Measurements from ENCODE around the gene INTS6. TPM values are rescaled to one million over a fixed set of nuclear protein-coding genes. Genes with fewer than 3 reads are reported as not detected.

INTS6 gene
- total RNA-seq, 2 experiments from 2014 or later = 45.6 to 58.7 TPM

DNA sequence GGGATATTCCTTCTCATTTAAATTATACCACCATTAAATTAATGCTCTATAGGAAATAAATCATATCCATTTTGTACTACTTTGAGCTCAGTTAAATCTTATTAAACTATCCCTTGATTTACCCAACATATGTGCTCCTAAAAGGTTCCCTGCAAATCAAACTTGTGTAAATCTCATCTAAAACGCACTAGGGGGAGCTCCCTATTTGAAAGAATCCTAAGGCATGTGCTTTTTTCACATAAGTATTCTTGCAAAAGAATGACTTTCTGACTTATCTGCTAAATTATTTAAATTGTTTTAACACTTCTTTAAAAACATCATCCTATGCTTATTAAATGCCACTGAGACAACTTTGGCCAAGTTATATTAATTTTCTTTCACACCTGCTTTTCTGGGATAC is 7.9 kb downstream of the INTS6 start:
- DNase-seq (ENCODE audit: low spot score) = no peak
- H3K9me3 ChIP-seq (ENCODE audit: low read length) = no peaks in the 10 kb centered on the region
- H3K79me2 ChIP-seq (ENCODE audit: insufficient read depth, low read depth, low read length) = no peaks in the 10 kb centered on the region
- no peak overlapping the region for H2AFZ ChIP-seq (ENCODE audit: low read length)
- H3K4me1 ChIP-seq (ENCODE audit: insufficient read depth, low read length, poor library complexity, severe bottlenecking) = peaks cover 2% of the 10 kb centered on the region
- ChIA-PET CTCF (ENCODE audit: unreplicated experiment) (no interaction called here), POLR2A (interaction anchor here (0.6 to 3.1 kb wide), 5 partner anchors 8 to 568 kb away, joined by 3 to 15 read pairs (median 6); partner anchors contain the start of gene INTS6)
- no peak overlapping the region for H3K4me3 ChIP-seq (ENCODE audit: low read depth, low read length, poor library complexity, severe bottlenecking)
- no TSS peak for BruUV-seq (replicated peaks)
- no peak overlapping the region for H3K4me2 ChIP-seq (ENCODE audit: low read length)
- H3K36me3 ChIP-seq (ENCODE audit: insufficient read depth, low read length) = peaks cover 41% of the 10 kb centered on the region
- H3K9me2 ChIP-seq (ENCODE audit: insufficient read depth, low read length) = no peaks in the 10 kb centered on the region
- TF ChIP-seq EZH2phosphoT487 (IDR thresholded peaks at IDR 0.05; ENCODE audit: borderline replicate concordance, low read depth, low read length) = no peak
- TF ChIP-seq, protein P1, sequence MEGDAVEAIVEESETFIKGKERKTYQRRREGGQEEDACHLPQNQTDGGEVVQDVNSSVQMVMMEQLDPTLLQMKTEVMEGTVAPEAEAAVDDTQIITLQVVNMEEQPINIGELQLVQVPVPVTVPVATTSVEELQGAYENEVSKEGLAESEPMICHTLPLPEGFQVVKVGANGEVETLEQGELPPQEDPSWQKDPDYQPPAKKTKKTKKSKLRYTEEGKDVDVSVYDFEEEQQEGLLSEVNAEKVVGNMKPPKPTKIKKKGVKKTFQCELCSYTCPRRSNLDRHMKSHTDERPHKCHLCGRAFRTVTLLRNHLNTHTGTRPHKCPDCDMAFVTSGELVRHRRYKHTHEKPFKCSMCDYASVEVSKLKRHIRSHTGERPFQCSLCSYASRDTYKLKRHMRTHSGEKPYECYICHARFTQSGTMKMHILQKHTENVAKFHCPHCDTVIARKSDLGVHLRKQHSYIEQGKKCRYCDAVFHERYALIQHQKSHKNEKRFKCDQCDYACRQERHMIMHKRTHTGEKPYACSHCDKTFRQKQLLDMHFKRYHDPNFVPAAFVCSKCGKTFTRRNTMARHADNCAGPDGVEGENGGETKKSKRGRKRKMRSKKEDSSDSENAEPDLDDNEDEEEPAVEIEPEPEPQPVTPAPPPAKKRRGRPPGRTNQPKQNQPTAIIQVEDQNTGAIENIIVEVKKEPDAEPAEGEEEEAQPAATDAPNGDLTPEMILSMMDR (conservative IDR thresholded peaks at IDR 0.05; ENCODE audit: low read length) = peak; percentile 67
- intact Hi-C loops (cut with micrococcal nuclease; ENCODE audit: unreplicated experiment) = no loop called here
- H3K27ac ChIP-seq (ENCODE audit: low read depth, low read length, poor library complexity, severe bottlenecking) = no peak overlapping the region
- no peaks in the 10 kb centered on the region for H4K20me1 ChIP-seq (ENCODE audit: insufficient read depth, low read length)

DNA sequence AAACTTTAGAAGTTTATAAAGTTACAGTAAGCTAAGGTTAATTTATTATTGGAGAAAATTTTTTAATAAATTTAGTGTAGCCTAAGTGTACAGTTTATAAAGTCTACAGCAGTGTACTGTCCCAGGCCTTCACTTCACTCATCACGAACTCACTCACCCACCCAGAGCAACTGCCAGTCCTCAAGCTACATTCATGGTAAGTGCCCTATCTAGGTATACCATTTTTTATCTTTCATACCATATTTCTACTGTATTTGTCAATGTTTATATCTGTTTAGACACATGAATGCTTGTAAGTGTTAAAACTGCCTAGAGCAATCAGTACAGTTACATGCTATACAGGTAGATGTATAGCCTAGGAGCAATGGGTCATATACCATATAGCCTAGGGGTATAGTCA is 12.5 kb downstream of the INTS6 start:
- H3K9me2 ChIP-seq (ENCODE audit: insufficient read depth, low read length) = no peaks in the 10 kb centered on the region
- no peaks in the 10 kb centered on the region for H4K20me1 ChIP-seq (ENCODE audit: insufficient read depth, low read length)
- no peaks in the 10 kb centered on the region for H3K79me2 ChIP-seq (ENCODE audit: insufficient read depth, low read depth, low read length)
- H3K4me1 ChIP-seq (ENCODE audit: insufficient read depth, low read length, poor library complexity, severe bottlenecking) = no peaks in the 10 kb centered on the region
- H3K36me3 ChIP-seq (ENCODE audit: insufficient read depth, low read length) = peaks cover 7% of the 10 kb centered on the region; the same call in 1 of the 2 replicates
- no peaks in the 10 kb centered on the region for H3K9me3 ChIP-seq (ENCODE audit: low read length)
- intact Hi-C loops (cut with micrococcal nuclease; ENCODE audit: unreplicated experiment) = no loop called here
- TF ChIP-seq, protein P1 (conservative IDR thresholded peaks at IDR 0.05; ENCODE audit: low read length) = no peak
- no peak for TF ChIP-seq EZH2phosphoT487 (IDR thresholded peaks at IDR 0.05; ENCODE audit: borderline replicate concordance, low read depth, low read length)
- no peak overlapping the region for H3K4me3 ChIP-seq (ENCODE audit: low read depth, low read length, poor library complexity, severe bottlenecking)
- CTCF ChIA-PET (ENCODE audit: unreplicated experiment) = no interaction called here
- H3K27ac ChIP-seq (ENCODE audit: low read depth, low read length, poor library complexity, severe bottlenecking) = no peak overlapping the region
- no peak for DNase-seq (ENCODE audit: low spot score)
- POLR2A ChIA-PET = interaction anchor here (0.7 to 3.9 kb wide), 7 partner anchors 9 to 321 kb away, joined by 3 to 23 read pairs (median 4); partner anchors contain the start of gene INTS6
- BruUV-seq (replicated peaks) = no TSS peak
- H2AFZ ChIP-seq (ENCODE audit: low read length) = no peak overlapping the region
- no peak overlapping the region for H3K4me2 ChIP-seq (ENCODE audit: low read length)

DNA sequence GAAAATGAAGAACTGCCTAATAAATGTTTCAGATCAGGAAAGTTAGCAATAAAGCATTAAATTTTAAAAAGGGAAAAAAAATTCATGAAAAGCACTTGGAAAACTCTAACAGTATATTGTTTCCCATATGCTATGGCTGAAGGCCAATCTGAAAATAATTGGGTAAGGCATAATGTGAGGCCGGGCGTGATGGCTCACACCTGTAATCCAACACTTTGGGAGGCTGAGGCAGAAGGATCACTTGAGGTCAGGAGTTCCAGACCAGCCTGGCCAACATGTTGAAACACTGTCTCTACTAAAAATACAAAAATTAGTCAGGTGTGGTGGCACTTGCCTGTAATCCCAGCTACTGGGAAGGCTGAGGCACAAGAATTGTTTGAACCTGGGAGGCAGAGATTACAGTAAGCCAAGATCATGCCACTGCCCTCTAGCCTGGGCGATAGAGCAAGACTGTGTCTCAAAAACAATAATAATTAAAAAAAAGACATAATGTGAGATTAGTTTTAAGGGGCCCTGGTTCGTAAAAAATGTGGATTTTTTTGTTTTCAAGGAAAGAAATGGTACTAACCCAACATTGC is 15.2 kb downstream of the INTS6 start:
- H3K4me1 ChIP-seq (ENCODE audit: insufficient read depth, low read length, poor library complexity, severe bottlenecking) = no peaks in the 10 kb centered on the region
- H3K27ac ChIP-seq (ENCODE audit: low read depth, low read length, poor library complexity, severe bottlenecking) = no peak overlapping the region
- DNase-seq (ENCODE audit: low spot score) = no peak
- H3K9me3 ChIP-seq (ENCODE audit: low read length) = no peaks in the 10 kb centered on the region
- ChIA-PET CTCF (ENCODE audit: unreplicated experiment) (no interaction called here), POLR2A (no interaction called here)
- no peaks in the 10 kb centered on the region for H4K20me1 ChIP-seq (ENCODE audit: insufficient read depth, low read length)
- intact Hi-C loops (cut with micrococcal nuclease; ENCODE audit: unreplicated experiment) = no loop called here
- no peak for TF ChIP-seq EZH2phosphoT487 (IDR thresholded peaks at IDR 0.05; ENCODE audit: borderline replicate concordance, low read depth, low read length)
- TF ChIP-seq, protein P1 (conservative IDR thresholded peaks at IDR 0.05; ENCODE audit: low read length) = no peak
- no peaks in the 10 kb centered on the region for H3K9me2 ChIP-seq (ENCODE audit: insufficient read depth, low read length)
- H3K36me3 ChIP-seq (ENCODE audit: insufficient read depth, low read length) = peaks cover 7% of the 10 kb centered on the region; the same call in 1 of the 2 replicates
- no peak overlapping the region for H2AFZ ChIP-seq (ENCODE audit: low read length)
- no peaks in the 10 kb centered on the region for H3K79me2 ChIP-seq (ENCODE audit: insufficient read depth, low read depth, low read length)
- H3K4me2 ChIP-seq (ENCODE audit: low read length) = no peak overlapping the region
- no TSS peak for BruUV-seq (replicated peaks)
- no peak overlapping the region for H3K4me3 ChIP-seq (ENCODE audit: low read depth, low read length, poor library complexity, severe bottlenecking)

All from OCI-LY7 (cell line).